Neuronal stem cell (in vitro differentiated cells): ENCODE data around the gene GRP.
A peak's percentile ranks its signal among the peaks of the same experiment; 100 is the strongest.

ENCODE experiments used
- DNase-seq: peaks from one replicate; pipeline ENCODE4 v3.0.0-alpha.2; 2013; ENCODE audit warnings: low spot score
- H2AFZ ChIP-seq: one replicate; pipeline ENCODE4 v1.6.1; 2013; ENCODE audit warnings: mild to moderate bottlenecking, low read length, inconsistent platforms
- H2AK5ac ChIP-seq: 2 replicates; pipeline ENCODE4 v1.6.1; 2013; ENCODE audit warnings: low read depth, mild to moderate bottlenecking, inconsistent platforms, low read length, moderate library complexity, mixed read lengths
- H2BK120ac ChIP-seq: 2 replicates; pipeline ENCODE4 v1.6.1; 2013; ENCODE audit warnings: low read depth, mild to moderate bottlenecking, inconsistent platforms, low read length, moderate library complexity, mixed read lengths
- H2BK12ac ChIP-seq: one replicate; pipeline ENCODE4 v1.6.1; 2013; ENCODE audit warnings: low read length, inconsistent platforms
- H2BK15ac ChIP-seq: 2 replicates; pipeline ENCODE4 v1.6.1; 2013; ENCODE audit warnings: mild to moderate bottlenecking, low read length, inconsistent platforms, mixed read lengths
- H2BK5ac ChIP-seq: one replicate; pipeline ENCODE4 v1.6.1; 2013; ENCODE audit warnings: inconsistent platforms, mild to moderate bottlenecking, low read length, moderate library complexity
- H3K14ac ChIP-seq: one replicate; pipeline ENCODE4 v1.6.1; 2013; ENCODE audit warnings: low read length, inconsistent platforms
- H3K18ac ChIP-seq: 2 replicates; pipeline ENCODE4 v1.6.1; 2013; ENCODE audit warnings: low read length, inconsistent platforms
- H3K23ac ChIP-seq: 2 replicates; pipeline ENCODE4 v1.6.1; 2013; ENCODE audit warnings: low read depth, mild to moderate bottlenecking, mixed read lengths, low read length, inconsistent platforms; ENCODE audit not compliant: poor library complexity
- H3K27ac ChIP-seq: replicated peaks from 3 replicates; pipeline ENCODE4 v1.5.1; 2013; ENCODE audit warnings: low read length, inconsistent platforms
- H3K27me3 ChIP-seq, 3 experiments: 2 replicates each; pipeline ENCODE4 v1.6.1; 2013; ENCODE audit warnings: low read length in 3 of 3, mild to moderate bottlenecking in 2 of 3, inconsistent platforms in 1 of 3, low read depth in 1 of 3, mixed read lengths in 1 of 3, moderate library complexity in 1 of 3; ENCODE audit not compliant: control insufficient read depth in 3 of 3, insufficient read depth in 3 of 3
- H3K36me3 ChIP-seq, 2 donors: replicated peaks in 1 of 2; 2 replicates each; pipeline ENCODE4 v1.6.1; 2013; ENCODE audit warnings: low read length in 2 of 2; ENCODE audit not compliant: control insufficient read depth in 2 of 2, insufficient read depth in 2 of 2
- H3K4ac ChIP-seq: 2 replicates; pipeline ENCODE4 v1.6.1; 2013; ENCODE audit warnings: inconsistent platforms, mild to moderate bottlenecking, low read length, moderate library complexity
- H3K4me1 ChIP-seq, 2 donors: 1 replicate in 1 of 2; 2 replicates in 1 of 2; pipeline ENCODE4 v1.6.1; 2013; ENCODE audit warnings: low read length in 2 of 2, low read depth in 1 of 2; ENCODE audit not compliant: control insufficient read depth in 2 of 2, insufficient read depth in 1 of 2
- H3K4me2 ChIP-seq: one replicate; pipeline ENCODE4 v1.6.1; 2013; ENCODE audit warnings: mild to moderate bottlenecking, low read length, inconsistent platforms; ENCODE audit not compliant: insufficient read depth, poor library complexity, severe bottlenecking
- H3K4me3 ChIP-seq, 2 donors: 2 replicates each; pipeline ENCODE4 v1.5.1; 2013; ENCODE audit warnings: low read length in 2 of 2, mild to moderate bottlenecking in 2 of 2, inconsistent platforms in 1 of 2, moderate library complexity in 1 of 2
- H3K79me1 ChIP-seq: one replicate; pipeline ENCODE4 v1.6.1; 2013; ENCODE audit warnings: low read depth, mild to moderate bottlenecking, inconsistent platforms, low read length, moderate library complexity
- H3K9ac ChIP-seq: one replicate; pipeline ENCODE4 v1.6.1; 2013; ENCODE audit warnings: mild to moderate bottlenecking, low read depth, low read length, inconsistent platforms; ENCODE audit not compliant: poor library complexity
- H3K9me3 ChIP-seq, 2 donors: replicated peaks in 1 of 2; 2 replicates each; pipeline versions ENCODE3 to v1.6.1; 2013; ENCODE audit warnings: low read length in 2 of 2, mild to moderate bottlenecking in 2 of 2, inconsistent platforms in 1 of 2, low read depth in 1 of 2, mixed read lengths in 1 of 2, moderate library complexity in 1 of 2; ENCODE audit not compliant: control insufficient read depth in 2 of 2, insufficient read depth in 1 of 2
- H4K8ac ChIP-seq: one replicate; pipeline ENCODE4 v1.6.1; 2013; ENCODE audit warnings: low read depth, mild to moderate bottlenecking, inconsistent platforms, low read length, moderate library complexity
- H4K91ac ChIP-seq: one replicate; pipeline ENCODE4 v1.6.1; 2013; ENCODE audit warnings: low read length, low read depth, mild to moderate bottlenecking, inconsistent platforms; ENCODE audit not compliant: poor library complexity
- WGBS, 2 donors: extraction: QIAGEN DNeasy Blood & Tissue Kit; methylation state at CpG; one replicate each; pipeline ENCODE4 v1.1.7; 2013; ENCODE audit warnings: missing lambda C conversion rate in 2 of 2, mixed read lengths in 1 of 2; ENCODE audit not compliant: insufficient read length in 2 of 2, insufficient replicate concordance in 1 of 2; ENCODE audit errors: extremely low coverage in 2 of 2; 5-methylcytosine and 5-hydroxymethylcytosine counted together

Gene GRP

DNA sequence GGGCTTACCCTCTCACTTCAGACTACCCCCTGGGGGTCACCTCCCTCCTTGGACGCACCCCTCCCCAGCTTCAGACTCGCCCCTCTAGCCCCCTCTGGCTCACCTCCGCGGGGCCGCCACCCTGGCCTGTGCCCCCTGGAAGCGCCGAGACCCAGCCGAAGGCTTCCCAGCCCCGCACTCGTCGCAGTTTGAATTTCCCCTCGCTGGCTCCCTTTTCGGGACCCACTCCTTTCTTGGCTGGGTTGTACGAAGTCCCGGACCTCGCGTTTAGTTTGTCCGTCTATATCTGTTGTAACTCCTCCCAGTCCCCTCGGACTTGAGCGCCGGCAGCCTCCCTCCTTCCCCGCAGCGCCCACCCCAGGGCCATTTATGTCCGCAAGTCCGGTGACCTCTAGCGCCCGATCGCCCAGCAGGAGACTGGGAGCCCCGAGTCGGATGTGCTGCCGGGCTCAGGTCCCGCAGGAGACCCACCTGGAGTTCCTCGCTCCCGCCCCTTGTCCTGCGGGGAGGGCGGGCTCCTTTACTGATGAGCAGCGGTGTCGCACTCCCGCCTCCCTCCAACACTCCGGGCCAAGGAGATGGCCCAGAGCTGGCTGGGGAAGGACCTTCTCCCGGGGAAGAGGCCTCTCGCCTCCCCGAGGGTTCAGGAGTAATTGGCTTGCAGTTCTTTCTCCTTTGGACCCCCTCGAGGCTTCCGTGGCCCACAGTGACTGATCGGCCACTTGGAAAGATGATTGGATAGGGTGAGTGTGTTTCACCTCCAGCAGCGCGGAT lies 54.0 kb downstream of the GRP start:
- H2BK12ac ChIP-seq, result no peak overlapping the region
- no CpG with 5 or more reads among the region's 48 CpGs for WGBS, 2 donors

GRCh38 chr18:59274533-59274928 lies 54.6 kb downstream of the GRP start:
- H3K27ac ChIP-seq, result no peak overlapping the region
- H3K79me1 ChIP-seq, result no peaks in the 10 kb centered on the region
- H2BK5ac ChIP-seq, result peak overlapping the region; percentile 62
- no peak overlapping the region for H3K9ac ChIP-seq
- H3K4me2 ChIP-seq, result peak overlapping the region; percentile 96
- no peaks in the 10 kb centered on the region for H3K9me3 ChIP-seq
- peaks cover 0 to 100% (median 0%) of the 10 kb centered on the region in 3 experiments for H3K27me3 ChIP-seq
- H2AK5ac ChIP-seq, result no peak overlapping the region
- no peak overlapping the region for H4K91ac ChIP-seq
- WGBS, 2 donors, result no CpG with 5 or more reads among the region's 18 CpGs
- H3K4me1 ChIP-seq, result peaks cover 0 to 24% of the 10 kb centered on the region in 2 donors
- peaks cover 0 to 2% of the 10 kb centered on the region in 2 donors for H3K36me3 ChIP-seq
- peak overlapping the region; percentile 92 for H2BK120ac ChIP-seq
- H3K4me3 ChIP-seq, result peak overlapping the region in 1 of 2 donors; percentile 86
- H4K8ac ChIP-seq, result no peak overlapping the region
- H2BK12ac ChIP-seq, result no peak overlapping the region
- H3K14ac ChIP-seq, result no peak overlapping the region
- H2BK15ac ChIP-seq, result no peak overlapping the region
- H3K23ac ChIP-seq, result no peak overlapping the region
- peak overlapping the region; percentile 98 for H3K18ac ChIP-seq
- DNase-seq, result no peak
- no peak overlapping the region for H2AFZ ChIP-seq
- H3K4ac ChIP-seq, result no peak overlapping the region

More for the DNA sequence above, 54.0 kb downstream of the GRP start:
- Histone ChIP-seq H3K4me2 (peak overlapping the region; percentile 96), H3K4me1 (peaks cover 0 to 22% of the 10 kb centered on the region in 2 donors), H2AFZ (peak overlapping the region; percentile 72), H2BK120ac (peak overlapping the region; percentile 92), H3K27me3 (peaks cover 0 to 98% (median 0%) of the 10 kb centered on the region in 3 experiments), H3K79me1 (no peaks in the 10 kb centered on the region), H3K4me3 (peak overlapping the region in 1 of 2 donors; percentile 86), H2BK5ac (peak overlapping the region; percentile 62), H4K8ac (no peak overlapping the region), H3K18ac (peak overlapping the region; percentile 98), H3K27ac (no peak overlapping the region), H3K4ac (peak overlapping the region; percentile 62), H4K91ac (no peak overlapping the region), H3K36me3 (peaks cover 0 to 4% of the 10 kb centered on the region in 2 donors), H3K9ac (peak overlapping the region; percentile 72), H3K14ac (no peak overlapping the region), H2AK5ac (peak overlapping the region; percentile 77), H3K23ac (peak overlapping the region; percentile 55), H3K9me3 (peaks cover 0 to 3% of the 10 kb centered on the region in 2 donors), H2BK15ac (peak overlapping the region; percentile 86)
- no peak for DNase-seq

- Histone ChIP-seq H3K9ac (no peak overlapping the region), H3K36me3 (peaks cover 0 to under 1% of the 10 kb centered on the region in 2 donors), H3K27me3 (peaks cover 0 to 100% (median 0%) of the 10 kb centered on the region in 3 experiments), H2BK5ac (no peak overlapping the region), H3K14ac (no peak overlapping the region), H3K9me3 (no peaks in the 10 kb centered on the region), H3K79me1 (no peaks in the 10 kb centered on the region), H3K4me1 (peaks cover 0 to 24% of the 10 kb centered on the region in 2 donors), H3K23ac (no peak overlapping the region), H3K18ac (no peak overlapping the region), H2BK15ac (no peak overlapping the region), H3K4ac (no peak overlapping the region), H2BK12ac (no peak overlapping the region), H3K27ac (peak overlapping the region; percentile 83), H2AFZ (no peak overlapping the region), H2BK120ac (no peak overlapping the region), H3K4me3 (no peak overlapping the region), H4K8ac (no peak overlapping the region), H2AK5ac (no peak overlapping the region), H4K91ac (no peak overlapping the region), H3K4me2 (peak overlapping the region; percentile 63)
- DNase-seq, result no peak
- WGBS, 2 donors, result no CpG with 5 or more reads among the region's 6 CpGs
These were observed 55.5 kb downstream of the GRP start for GRCh38 chr18:59275406-59275949.

- Histone ChIP-seq H3K9me3 (no peaks in the 10 kb centered on the region), H3K4me2 (peak overlapping the region; percentile 63), H4K91ac (no peak overlapping the region), H2AK5ac (no peak overlapping the region), H2BK5ac (no peak overlapping the region), H3K79me1 (no peaks in the 10 kb centered on the region), H3K4ac (no peak overlapping the region), H2AFZ (no peak overlapping the region), H4K8ac (no peak overlapping the region), H2BK120ac (no peak overlapping the region), H3K18ac (no peak overlapping the region), H3K14ac (no peak overlapping the region), H3K4me1 (peaks cover 0 to 23% of the 10 kb centered on the region in 2 donors), H2BK12ac (no peak overlapping the region), H2BK15ac (no peak overlapping the region), H3K36me3 (no peaks in the 10 kb centered on the region), H3K4me3 (no peak overlapping the region), H3K9ac (no peak overlapping the region), H3K27me3 (peaks cover 0 to 100% (median 0%) of the 10 kb centered on the region in 3 experiments), H3K27ac (peak overlapping the region; percentile 83), H3K23ac (no peak overlapping the region)
- WGBS, 2 donors, result no CpG with 5 or more reads among the region's 5 CpGs
- peak; percentile 82 for DNase-seq
These were observed 56.1 kb downstream of the GRP start for GRCh38 chr18:59276047-59276446.
